Suprapubic skin (tissue), 4 donors: ENCODE data around the gene BCAT1.

ENCODE experiments used
- CTCF ChIP-seq, 2 donors: fragments of 200-600 bp in 1 of 2; fragments of 450-650 bp in 1 of 2; sonication (generic) in 1 of 2; IDR thresholded peaks; one replicate each; pipeline ENCODE4 v1.5.1; 2016 to 2019; ENCODE audit warnings: antibody characterized with exemption in 2 of 2, mild to moderate bottlenecking in 1 of 2, moderate library complexity in 1 of 2
- POLR2A ChIP-seq, 2 donors: fragments of 450-650 bp; IDR thresholded peaks; one replicate each; pipeline ENCODE4 v1.6.1; 2017; ENCODE audit warnings: antibody characterized with exemption in 2 of 2, mild to moderate bottlenecking in 2 of 2, moderate library complexity in 2 of 2
- POLR2AphosphoS5 ChIP-seq, 3 donors: sonication (generic); formaldehyde crosslinking; IDR thresholded peaks; one replicate each; pipeline ENCODE4 v1.6.1; 2017; ENCODE audit warnings: antibody characterized with exemption in 3 of 3

GRCh38 chr12:24901576-24902461 lies 47.1 kb downstream of the BCAT1 start:
- TF ChIP-seq CTCF (IDR thresholded peaks at IDR 0.05) (no peak), POLR2A (IDR thresholded peaks at IDR 0.05) (no peak), POLR2AphosphoS5 (IDR thresholded peaks at IDR 0.05) (no peak)
